GM19035 (cell line): Measurements from ENCODE around the gene FBRSL1.

Experiments used
- ATAC-seq: cut with Tn5 transposase; IDR thresholded peaks from one replicate; pipeline ENCODE4 v1.9.1; 2021; ENCODE audit not compliant: unreplicated experiment

The FBRSL1 gene

DNA sequence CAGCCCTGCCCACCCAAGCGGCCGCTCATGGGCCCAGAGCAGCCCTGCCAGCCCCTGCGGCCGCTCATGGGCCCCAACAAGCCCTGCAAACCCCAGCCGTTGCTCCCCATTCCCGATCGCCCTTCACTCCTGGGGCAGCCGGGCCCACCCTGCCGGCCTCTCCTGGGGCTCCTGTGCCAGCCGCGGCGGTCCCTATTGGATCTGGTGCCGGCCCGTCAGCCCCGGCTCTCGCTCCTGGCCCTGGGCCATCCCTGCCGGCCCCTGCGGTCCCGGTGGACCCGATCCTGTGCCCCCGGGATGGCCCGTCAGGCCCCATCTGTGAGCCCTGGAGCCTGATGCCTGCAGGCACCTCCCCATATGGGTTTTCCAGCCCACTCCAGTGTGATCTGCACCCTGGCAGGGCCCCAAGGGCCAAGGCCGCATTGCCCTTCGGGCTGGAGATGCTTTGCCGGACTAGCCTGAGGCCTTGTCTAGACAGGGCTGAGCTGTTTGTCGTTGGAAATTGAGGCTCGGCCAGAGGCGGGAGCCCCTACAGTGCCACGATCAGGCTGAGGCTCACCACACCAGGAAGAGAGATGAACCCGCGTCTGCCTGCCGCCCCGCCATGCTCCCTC is 20.3 kb downstream of the FBRSL1 start:
- ATAC-seq: no peak

DNA sequence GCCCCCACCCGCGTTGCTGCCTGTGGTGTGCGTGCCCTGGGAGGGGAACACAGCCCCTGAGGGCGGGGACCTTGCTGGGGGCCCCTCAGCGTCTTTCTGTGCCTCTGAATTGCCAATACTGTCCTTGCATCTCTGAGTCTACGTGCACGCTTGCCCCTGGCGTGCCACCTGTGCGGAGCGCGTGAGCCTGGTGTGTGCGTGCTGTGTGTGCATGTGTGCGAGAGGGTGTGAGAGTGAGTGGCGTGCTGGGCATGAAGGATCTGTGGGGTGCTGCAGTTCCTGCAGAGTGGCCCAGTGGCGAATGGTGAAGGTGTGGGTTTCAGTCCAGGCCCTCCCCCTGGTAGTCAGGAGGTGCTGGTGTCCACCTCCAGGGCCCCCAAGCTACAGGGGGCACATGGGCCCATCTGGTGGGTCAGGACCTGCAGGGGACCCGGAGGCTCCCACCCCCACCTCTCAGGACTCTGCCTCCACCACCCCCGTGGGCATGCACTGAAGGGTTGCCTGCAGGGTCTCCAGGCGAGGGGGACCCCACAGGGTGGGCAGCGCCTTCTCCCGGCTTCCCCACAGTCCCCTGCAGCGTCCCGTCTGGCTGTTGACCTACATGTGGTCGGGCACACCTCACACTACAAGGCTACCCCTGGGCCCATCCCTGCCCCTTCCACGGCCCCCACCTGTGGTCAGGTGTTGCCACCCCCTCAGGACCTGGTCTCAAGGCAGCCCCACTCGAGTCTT is 21.0 kb downstream of the FBRSL1 start:
- no peak for ATAC-seq

DNA sequence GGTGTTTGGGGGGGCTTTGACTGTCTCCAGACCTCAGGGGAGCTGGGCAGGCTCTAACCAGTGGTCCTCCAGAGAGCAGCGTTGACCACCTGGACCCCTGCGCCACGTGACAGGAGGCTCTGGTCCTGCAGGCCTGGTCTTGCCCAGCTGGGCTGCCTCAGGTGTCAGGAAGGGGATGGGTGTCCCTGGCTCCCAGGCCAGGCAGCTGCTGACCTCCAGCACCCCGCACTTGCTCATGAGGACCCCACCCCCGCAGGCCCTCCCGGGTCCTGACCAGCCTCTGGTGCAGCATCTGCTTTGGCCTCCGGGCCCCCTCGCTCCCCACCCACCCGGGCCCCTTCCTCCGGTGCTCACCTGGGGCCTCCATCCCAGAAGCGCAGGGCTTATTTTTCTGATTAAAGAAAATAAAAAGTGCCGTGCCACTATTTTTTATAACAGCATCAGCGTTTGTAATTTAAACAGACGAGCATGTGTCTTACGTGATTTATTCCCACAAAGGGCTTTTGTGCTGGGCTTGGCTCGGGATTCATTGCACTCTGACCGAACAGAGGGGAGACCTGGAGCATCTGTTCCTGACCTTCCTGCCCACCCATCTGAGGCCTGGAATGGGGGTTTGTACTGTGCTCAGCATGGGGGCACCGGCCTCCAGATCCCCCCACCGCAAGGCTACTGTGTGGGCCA is 21.7 kb downstream of the FBRSL1 start:
- ATAC-seq: no peak

DNA sequence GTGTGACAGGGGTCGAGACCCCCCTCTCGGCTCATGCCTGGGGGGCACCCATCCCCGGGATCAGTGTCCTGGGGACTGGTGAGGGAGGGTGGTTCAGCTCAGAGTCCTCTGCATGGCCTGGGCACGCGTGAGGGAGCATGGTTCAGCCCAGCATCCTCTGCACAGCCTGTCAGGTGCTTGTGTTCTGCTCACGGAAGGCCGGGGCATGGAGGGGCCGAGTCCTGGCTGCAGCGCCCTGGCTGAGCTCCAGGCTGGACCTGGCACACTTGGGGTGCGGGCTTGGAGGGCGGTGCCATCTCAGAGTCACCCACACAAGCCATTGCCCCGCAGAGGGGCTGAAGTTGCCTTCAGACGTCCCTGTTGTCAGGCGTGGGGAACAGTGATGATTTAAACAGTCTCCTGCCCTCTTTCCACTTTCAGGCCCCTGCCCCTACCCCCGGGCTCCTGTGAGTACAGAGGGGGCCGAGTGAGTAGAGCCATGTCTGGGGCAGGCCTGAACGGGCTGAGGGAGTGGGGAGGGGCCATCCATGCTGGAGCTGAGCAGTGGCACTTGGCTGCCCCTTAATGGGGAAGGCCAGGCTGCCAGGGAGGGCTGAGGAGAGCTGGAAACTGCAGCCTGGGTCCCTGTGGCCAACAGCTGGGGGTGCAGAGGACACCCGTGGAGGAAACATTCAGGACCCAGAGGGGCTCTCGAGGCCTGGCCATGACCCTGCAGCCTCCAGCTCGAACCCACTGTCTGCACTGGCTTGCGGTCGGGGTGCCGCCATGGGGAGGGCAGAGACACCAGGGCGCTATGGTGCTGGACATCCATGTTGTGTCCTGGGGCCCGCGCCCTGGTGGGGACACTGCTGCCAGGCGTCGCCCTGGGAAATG is 22.5 kb downstream of the FBRSL1 start:
- ATAC-seq: no peak

DNA sequence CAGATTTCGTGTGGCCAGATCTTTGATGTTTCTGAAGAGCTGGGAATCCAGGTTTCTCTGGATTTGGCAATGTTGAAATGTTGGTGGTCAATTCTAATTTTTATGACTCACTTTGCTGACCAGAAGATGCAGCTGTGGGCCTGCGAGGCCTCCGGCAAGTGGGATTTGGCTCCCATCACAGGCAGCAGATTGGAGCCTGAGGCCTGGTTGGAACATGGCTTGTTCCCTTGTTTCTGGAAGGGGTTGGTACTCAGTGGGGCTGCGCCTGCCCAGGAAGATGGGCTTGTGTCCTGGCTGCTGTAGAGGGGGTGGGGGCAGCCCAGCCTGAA is 23.1 kb downstream of the FBRSL1 start:
- no peak for ATAC-seq

DNA sequence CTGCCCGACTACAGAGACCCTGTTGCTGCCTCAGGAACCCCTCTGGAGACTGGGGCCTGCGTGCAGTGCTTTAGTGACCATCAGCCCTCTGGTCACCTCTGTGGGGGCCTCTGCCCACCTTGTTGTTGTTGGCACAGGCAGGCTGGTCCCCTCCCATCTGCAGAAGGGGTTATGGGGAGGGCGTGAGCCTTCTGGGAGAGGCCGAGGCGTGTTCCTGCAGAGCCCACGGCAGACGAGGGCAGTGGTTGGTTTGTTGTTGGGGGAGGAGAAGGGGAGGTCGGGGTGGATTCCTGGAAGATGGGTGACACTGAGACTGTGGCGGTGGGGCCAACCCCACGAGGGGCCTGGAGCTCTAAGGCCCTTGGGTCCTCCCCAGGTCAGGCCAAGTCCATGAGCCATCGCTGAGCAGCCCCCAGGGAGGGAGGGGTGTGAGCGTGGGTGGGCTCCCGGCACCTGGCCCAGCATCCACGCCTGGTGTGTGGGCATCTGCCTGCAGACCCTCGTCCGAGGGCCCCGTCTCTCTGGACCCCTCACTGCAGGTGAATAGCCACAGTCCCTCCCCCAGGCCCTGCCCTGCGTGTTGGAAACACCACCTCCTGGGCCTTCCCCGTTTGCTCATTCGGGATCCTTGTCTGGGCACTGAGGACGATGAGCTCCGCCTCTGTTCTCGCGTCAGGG is 23.6 kb downstream of the FBRSL1 start:
- no peak for ATAC-seq

DNA sequence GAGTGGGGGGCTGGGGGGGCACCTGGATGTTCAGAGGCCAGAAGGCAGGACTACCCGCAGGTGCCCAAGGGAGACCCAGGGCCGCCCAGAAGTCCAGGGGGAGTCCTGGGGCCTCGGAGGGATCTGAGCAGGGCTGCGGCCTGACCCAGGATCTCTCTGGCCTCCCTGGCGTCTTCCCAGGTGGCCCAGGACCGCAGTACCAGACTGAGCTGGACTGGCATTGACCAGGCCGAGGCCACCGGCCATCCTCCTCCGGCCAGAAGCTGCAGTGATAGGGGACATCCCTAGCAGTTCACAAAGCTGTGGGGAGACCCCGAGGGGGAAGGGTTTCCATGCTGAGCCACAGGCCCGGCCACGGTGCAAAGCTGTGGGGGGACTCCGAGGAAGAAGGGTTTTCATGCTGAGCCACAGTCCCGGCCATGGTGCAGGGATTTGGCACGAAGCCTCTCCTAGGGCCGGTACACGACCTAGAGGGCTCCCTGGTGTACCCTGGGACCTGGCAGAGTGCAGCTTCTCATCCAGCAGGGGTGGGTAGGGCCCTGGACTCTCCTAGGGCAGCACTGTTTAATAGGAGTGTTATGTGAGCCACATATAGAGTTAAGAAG is 24.4 kb downstream of the FBRSL1 start:
- no peak for ATAC-seq

DNA sequence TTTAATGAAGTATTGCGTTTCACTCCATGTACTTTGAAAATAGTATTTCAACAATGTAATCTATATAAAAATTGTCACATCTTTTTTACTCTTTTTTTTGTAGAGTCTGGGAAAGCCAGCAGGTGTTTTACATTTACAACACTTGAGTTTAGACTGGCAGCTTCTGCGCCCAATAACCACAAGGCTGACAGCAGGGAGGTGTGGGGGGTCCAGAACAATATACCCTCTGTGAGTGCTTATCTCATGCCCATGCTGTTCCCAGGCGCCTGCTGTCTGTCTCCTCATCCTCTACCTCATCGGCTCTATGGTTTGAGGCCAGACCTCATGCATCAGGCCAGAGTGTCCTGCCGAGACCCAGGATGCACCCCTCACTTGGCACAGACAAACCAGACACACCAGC is 24.9 kb downstream of the FBRSL1 start:
- no peak for ATAC-seq

DNA sequence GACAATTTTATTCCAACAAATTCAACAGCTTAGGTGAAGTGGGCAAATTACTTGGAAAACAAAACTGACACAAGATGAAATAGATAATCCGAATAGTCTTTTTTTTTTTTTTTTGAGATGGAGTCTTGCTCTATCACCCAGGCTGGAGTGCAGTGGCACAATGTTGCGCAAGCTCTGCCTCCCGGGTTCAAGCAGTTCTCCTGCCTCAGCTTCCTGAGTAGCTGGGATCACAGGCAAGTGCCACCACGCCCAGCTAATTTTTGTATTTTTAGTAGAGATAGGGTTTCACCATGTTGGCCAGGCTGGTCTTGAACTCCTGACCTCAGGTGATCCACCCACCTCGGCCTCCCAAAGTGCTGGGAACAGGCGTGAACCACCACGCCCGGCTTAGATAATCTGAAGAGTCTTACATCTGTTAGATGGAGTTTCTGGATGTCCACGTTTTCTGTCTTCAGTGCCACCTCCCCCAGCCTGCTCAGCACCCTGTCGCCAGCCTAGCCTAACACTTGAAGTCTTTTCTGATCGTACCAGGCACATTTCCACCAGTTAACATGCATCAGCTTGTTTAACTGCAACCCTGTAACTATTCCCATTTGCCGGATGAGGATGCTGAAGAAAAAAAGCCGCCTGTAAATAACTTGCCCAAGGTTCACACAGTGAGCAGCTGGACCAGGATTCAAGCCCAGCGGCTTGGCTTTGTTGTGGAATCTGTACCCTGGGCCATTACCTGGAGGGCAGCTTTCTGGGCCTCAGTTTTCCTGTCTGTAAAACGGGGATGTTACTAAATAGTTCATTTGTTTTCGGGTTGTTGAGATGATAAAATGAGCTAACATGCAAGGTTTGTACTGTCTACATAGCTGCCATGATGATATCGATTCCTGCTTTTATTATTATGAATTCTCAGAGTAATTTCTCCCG is 26.4 kb downstream of the FBRSL1 start:
- ATAC-seq: no peak

DNA sequence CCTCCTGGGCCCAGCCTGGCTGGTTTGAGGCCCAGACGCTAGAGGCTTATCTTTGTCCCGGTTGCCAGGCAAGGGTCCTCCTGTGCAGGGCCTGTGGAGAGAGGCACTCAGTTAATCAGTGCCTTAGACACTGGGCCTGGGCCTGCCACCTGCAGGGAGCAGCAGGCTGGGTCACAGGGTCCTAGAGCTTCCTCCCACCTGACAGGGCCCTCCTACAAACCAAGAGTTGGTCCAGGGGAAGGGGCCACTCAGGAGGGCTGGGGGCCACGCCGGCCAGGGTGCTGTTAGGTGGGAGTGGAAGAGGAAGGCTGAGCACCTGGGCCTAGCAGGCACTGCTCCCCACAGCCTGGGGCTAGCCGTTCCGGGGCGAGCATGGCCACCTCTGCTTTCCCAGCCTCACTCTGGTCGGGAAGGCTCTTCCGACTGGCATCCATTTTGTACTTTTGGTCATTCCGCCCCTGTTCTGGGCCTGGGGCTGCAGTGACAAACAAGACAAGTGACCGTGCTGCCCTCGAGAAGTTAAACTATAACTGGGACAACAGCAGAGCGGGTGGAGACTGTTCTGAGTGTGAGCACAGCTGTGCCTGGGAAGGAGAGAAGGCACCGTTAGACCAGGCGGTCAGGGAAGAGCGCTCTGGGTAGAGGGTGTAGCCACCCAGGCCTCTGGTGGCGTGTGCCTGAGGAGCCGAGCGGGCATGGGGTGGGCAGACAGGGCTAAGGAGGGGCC is 27.2 kb downstream of the FBRSL1 start:
- ATAC-seq: no peak

DNA sequence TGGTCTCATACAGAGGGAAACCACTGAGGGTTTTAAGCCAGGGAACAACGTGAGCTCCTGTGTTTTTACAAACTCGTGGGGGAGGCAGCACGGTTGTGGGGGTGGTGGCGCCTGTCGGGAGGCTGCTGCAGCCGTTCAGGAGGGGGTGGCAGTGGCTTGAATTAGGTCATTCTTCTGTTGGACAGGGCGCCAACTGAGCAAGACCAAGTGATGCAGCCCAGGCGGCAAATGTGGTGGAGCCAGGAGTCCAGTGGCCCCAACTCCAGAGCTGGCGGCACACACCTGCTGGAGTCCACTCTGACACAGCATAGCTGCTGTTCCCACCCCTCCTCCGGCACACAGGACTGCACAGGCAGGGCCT is 27.8 kb downstream of the FBRSL1 start:
- ATAC-seq: no peak

DNA sequence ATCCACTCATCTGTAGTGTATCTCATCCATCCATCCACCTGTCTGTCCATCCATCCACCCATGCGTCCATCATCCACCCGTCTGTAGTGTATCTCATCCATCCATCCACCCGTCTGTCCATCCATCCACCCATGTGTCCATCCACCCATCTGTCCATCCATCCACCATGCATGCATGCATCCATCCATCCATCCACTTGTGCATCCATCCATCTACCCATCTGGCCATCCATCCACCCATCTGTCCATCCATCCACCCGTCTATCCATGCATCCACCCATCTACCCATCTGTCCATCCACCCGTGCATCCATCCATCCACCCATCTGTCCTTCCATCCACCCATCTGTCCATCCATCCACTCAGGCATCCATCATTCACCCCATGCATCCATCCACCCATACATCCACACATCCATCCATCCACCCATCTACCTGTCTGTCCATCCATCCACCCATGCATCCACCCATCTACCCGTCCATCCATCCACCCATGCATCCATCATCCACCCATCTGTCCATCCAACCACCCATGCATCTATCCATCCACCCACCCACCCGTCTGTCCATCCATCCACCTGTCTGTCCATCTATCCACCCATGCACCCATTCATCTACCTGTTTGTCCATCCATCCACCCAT is 28.5 kb downstream of the FBRSL1 start:
- ATAC-seq: no peak

DNA sequence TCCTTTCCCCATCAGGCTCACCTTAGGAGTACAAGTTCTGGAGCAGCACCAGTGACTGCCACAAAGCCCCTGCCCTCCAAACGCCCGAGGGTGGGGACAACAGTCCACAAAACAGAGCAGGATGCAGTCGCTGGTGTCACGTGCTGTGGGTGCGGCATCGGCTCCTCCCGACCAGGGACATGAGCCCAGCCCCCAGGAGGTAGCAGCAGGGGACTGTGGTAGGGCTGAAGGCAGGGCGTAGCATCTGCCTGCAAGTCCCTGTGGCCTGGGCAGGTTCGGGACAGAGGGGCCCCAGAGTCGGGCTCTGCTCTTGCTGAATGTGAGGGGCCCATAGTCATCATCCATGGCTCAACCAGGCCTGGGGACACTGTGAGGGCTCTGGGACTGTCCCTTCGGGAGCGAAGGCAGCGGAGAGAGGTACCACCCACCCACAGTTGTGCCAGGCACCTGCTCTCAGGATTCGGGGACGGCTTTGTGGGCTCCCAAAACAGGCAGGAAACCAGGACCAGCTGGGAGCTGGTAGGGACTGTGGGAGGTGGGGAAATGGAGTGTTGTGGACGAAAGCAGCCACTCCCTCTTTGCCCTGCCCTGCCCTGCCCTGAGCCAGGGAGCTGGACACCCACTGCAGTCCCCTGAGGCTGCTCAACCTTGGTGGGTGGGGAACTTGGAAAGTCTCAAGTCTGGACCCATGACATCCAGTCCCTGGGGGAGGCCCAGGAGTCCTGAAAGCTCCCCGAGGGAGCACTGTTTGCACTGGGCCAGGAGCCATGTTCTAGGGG is 30.7 kb downstream of the FBRSL1 start:
- no peak for ATAC-seq

DNA sequence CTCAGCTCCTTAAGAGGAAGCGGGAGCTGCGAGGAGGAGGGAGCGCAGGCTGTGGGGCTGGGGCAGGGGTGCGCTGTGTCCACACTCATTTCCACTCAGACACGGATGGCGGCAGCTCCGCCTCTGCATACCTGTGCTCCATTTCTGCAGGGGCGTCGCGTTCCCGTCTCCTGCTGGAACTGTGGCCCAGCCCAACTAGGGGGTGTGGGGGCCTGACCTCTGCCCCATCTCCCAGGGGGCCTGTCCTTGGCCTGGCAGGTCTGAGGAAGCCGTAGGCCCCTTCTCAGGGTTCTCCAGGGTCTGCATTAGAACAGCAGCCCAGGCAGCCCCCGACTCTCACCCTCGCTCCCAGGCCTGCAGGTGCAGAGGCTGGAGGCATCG is 31.2 kb downstream of the FBRSL1 start:
- ATAC-seq: no peak

DNA sequence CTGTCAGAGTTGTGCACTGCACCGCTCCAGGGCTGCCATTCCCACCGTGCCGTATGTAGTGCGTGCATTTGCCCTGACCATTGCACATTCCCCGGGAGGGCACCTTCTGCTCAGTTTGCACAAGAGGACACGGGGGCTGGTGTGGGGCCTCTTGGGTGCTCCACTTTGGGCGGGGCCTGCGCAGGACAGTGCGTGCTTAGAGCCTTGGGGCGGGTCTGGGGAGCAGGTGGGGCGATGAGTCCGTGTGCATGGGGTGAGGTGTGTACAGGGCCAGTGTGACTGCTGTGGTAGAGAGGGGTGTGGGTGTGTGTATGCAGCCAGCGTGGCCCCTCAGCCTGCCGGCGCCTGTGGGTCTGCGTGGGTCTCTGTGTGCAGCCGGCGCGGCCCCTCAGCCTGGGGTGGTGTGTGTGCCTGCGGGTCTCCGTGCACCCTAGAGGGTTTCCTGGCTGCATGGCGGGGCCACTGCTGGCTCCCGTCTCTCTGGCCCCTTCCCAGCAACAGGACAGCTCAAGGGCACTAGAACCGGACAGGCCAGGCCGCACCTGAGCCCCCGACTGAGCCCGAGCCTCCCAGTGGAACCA is 31.9 kb downstream of the FBRSL1 start:
- no peak for ATAC-seq

DNA sequence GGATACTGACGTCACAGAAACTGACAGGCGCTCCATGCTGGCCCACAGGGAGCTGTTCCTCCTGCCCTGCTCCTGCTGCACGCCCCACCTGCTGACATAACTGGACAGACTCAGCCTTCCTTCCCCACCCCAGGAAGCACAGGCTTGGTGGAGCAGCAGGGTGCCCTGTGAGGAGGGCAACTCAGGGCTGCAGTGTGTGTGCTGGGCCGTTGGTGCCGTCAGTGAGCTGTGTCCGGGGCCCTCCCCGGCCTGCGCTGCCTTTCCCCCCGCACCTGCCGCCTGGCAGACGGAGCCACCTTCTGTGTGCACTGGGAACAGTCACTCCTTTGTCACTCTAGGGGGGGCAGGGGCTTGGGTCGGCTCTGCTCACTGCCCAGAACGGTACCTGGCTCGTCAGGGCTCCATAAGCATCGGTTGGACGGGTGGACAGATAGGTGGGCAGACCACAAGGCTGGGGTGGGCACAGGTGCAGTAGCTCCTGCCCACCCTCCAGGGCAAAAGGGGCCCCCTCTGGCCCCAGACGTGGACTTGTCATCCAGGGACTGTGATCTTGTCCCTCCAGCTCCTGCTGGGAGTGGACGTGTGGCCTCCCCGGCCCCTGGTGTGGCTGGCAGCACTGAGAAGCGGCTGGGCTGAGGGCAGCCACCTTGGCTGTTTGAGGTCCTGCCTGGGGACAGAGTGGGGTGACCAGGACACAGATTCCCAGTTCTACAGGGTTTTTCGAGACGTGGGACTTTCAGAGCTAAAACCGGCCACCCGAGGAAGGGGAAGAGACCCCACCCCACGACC is 32.8 kb downstream of the FBRSL1 start:
- no peak for ATAC-seq
